IPS DF 6.9 (cell line): ENCODE data around the gene SEPHS1.
A peak's percentile ranks its signal among the peaks of the same experiment; 100 is the strongest.
"Not testable (repeated sequence)": the region's sequence is repeated elsewhere in the genome, so short reads cannot be mapped to it uniquely, and the experiment has no call there.

Source experiments
- DNase-seq: peaks from one replicate; pipeline ENCODE4 v3.0.0-alpha.2; 2013; ENCODE audit warnings: low read depth, low spot score
- H3K27ac ChIP-seq: one replicate; pipeline ENCODE4 v1.5.1; 2013; ENCODE audit warnings: low read length, control low read depth
- H3K27me3 ChIP-seq: 2 replicates; pipeline ENCODE4 v1.6.1; 2013; ENCODE audit warnings: mild to moderate bottlenecking, low read length; ENCODE audit not compliant: control insufficient read depth, insufficient read depth
- H3K36me3 ChIP-seq: 2 replicates; pipeline ENCODE4 v1.6.1; 2013; ENCODE audit warnings: low read length; ENCODE audit not compliant: control insufficient read depth, insufficient read depth
- H3K4me1 ChIP-seq: 2 replicates; pipeline ENCODE4 v1.6.1; 2013; ENCODE audit warnings: low read length; ENCODE audit not compliant: control insufficient read depth, insufficient read depth
- H3K4me3 ChIP-seq: 2 replicates; pipeline ENCODE4 v1.5.1; 2013; ENCODE audit warnings: mild to moderate bottlenecking, low read length
- H3K9me3 ChIP-seq: 2 replicates; pipeline ENCODE4 v1.6.1; 2013; ENCODE audit warnings: low read length, inconsistent platforms; ENCODE audit not compliant: control insufficient read depth, insufficient read depth
- WGBS: extraction: QIAGEN DNeasy Blood & Tissue Kit; methylation state at CpG from one replicate; pipeline ENCODE4 v1.1.7; 2013; ENCODE audit warnings: mixed read lengths, missing lambda C conversion rate; ENCODE audit not compliant: insufficient read length, insufficient coverage; 5-methylcytosine and 5-hydroxymethylcytosine counted together

Gene SEPHS1

DNA sequence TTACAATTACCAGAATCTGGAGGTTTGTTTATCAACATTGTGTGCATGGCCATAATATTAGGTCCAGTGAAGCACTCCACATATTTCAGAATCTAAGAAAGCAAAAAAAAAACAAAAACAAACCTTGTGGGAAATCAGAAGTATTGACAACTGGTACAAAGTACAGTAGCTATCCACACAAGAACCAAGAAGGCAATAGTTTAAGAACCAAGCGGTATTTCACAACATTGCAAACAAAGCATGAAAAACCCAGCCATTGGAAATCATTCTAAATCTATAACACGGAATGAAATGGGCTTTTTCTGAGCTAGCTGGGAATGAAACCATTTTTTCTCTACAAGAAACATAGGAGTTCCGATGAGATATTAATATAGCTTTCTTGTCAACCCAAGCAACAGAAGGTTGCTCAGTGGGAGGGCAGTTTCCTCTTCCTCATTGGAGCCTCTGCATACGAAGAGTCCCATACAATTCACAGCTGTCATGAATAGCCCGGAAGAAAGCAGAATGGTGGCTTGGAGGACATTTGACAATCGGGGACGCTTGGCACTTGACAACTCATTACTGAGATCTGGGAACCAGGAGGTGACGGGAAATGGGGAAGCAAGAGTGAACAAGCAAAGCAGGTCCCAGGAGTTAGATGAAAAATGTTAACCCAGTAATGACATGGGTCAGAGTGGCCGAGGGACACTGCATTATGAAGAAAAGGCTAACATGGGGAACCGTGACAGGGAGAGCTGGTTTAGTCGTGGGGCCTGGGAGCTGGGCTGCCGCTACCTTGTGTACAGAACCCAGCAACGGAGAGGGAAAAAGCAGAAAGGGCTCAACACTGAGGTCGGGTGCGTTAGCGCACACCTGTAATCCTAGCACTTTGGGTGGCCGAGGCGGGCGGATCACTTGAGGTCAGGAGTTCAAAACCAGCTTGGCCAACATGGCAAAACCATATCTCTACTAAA, 56.0 kb downstream of the SEPHS1 start:
- H3K9me3 ChIP-seq, result no peaks in the 10 kb centered on the region
- no CpG with 5 or more reads among the region's 19 CpGs for WGBS
- no peak overlapping the region for H3K27ac ChIP-seq
- no peaks in the 10 kb centered on the region for H3K27me3 ChIP-seq
- no peak for DNase-seq
- no peaks in the 10 kb centered on the region for H3K4me1 ChIP-seq
- no peak overlapping the region for H3K4me3 ChIP-seq
- 0 out of 2 replicates have a peak, but pooled peaks cover 3% of the 10 kb centered on the region for H3K36me3 ChIP-seq

DNA sequence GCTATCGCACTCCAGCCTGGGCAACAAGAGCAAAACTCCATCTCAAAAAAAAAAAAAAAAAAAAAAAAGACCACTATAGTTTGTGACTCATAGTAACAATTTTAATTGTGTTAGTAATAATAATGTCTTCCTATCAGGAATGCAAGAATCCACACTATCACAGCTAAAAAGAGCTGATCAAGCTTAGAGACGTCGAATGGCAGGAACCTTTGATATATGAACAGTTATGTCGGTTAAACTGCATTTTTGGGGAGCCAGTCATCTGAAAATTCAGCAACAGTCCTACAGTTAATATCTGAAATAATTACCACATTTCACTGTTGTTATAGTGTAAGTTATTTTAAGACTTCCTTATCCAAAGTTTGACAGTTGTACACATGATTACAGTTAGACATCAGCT, 57.0 kb downstream of the SEPHS1 start:
- Histone ChIP-seq H3K36me3 (0 out of 2 replicates have a peak, but pooled peaks cover 3% of the 10 kb centered on the region), H3K27ac (no peak overlapping the region), H3K9me3 (no peaks in the 10 kb centered on the region), H3K4me3 (no peak overlapping the region), H3K4me1 (no peaks in the 10 kb centered on the region), H3K27me3 (no peaks in the 10 kb centered on the region)
- WGBS, result no CpG with 5 or more reads among the region's 4 CpGs
- DNase-seq, result no peak

DNA sequence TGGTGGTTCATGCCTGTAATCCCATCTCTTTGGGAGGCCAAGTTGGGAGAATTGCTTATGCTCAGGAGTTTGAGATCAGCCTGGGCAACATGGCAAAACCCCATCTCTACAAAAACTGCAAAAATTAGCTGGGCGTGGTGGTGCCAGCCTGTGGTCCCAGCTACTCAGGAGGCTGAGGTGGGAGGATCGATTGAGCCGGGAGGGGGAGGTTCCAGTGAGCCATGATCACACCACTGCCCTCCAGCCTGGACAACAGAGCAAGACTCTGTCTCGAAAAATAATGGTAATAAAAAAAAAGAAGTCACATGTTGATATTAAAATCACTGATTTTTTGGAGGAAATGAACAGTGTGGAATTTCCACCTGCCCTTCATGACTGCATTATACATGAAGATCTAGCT, 64.0 kb downstream of the SEPHS1 start:
- no peaks in the 10 kb centered on the region for H3K27me3 ChIP-seq
- no peak overlapping the region for H3K27ac ChIP-seq
- no peaks in the 10 kb centered on the region for H3K4me1 ChIP-seq
- H3K4me3 ChIP-seq, result no peak overlapping the region
- no peak for DNase-seq
- 0 out of 2 replicates have a peak, but pooled peaks cover 3% of the 10 kb centered on the region for H3K36me3 ChIP-seq
- H3K9me3 ChIP-seq, result no peaks in the 10 kb centered on the region
- WGBS, result no CpG with 5 or more reads among the region's 4 CpGs

DNA sequence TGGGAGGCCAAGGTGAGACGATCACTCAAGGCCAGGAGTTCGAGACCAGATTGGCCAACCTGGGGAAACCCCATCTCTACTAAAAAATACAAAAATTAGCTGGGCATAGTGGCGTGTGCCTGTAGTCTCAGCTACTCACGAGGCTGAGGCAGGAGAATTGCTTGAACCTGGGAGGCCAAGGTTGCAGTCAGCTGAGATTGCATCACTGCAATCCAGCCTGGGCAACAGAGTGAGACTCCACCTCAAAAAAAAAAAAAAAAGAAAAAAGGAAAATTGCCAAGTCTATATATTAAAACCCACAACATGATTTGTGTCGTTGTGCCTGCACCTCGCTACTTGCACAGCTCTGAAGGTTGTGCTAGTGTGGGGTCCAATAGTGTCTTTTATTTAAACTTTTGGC, 65.7 kb downstream of the SEPHS1 start:
- not testable (repeated sequence) for H3K4me1 ChIP-seq, H3K27me3 ChIP-seq, H3K9me3 ChIP-seq, DNase-seq, H3K4me3 ChIP-seq, H3K36me3 ChIP-seq, H3K27ac ChIP-seq
- WGBS, result no CpG with 5 or more reads among the region's 6 CpGs

DNA sequence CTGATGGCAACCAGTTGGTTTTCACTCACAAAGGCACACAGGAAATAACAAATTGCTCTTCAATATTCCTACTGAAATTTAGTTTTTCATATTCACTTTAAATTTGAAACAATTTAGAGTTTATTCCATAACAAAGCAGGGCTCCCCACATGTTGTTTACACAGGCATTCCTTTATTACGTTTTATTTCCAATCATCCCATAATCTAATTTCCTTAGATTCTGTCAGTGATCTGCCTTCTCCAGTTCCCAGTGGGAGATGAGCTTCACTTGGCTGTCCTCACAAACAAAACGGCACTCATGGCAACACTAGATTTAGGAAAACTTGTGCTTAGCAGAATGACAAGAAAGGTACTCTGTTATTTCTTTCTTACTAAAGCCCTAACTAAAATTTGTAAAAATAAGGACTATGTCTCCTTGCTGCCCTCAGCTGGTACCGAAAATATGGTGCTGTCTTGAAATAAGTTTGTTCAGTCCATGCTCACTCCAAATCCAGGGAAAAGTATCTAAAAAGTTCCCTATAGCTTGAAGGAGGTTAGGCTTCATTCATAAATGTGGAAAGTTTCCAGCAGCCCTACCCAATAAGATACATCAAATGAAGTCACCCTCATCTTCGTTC, 71.2 kb downstream of the SEPHS1 start:
- Histone ChIP-seq H3K4me1 (no peaks in the 10 kb centered on the region; the same call in 1 of the 2 replicates), H3K9me3 (no peaks in the 10 kb centered on the region), H3K36me3 (no peaks in the 10 kb centered on the region), H3K4me3 (no peak overlapping the region), H3K27me3 (no peaks in the 10 kb centered on the region), H3K27ac (no peak overlapping the region)
- WGBS, result no CpG with 5 or more reads among the region's 4 CpGs
- DNase-seq, result no peak

DNA sequence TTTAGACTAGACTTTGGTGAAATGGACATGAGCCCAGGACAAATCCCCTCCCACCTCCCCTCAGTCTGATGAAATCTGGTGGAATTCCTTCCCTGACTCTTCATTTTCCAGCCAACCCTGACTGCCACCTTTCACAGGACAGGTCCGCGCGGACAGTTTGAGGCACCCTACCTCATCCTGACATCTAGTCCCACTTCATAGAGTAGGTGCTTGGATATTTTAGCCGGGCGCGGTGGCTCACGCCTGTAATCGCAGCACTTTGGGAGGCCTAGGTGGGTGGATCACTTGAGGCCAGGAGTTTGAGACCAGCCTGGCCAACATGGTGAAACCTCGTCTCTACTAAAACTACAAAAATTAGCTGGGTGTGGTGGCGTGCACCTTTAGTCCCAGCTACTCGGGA, 71.9 kb downstream of the SEPHS1 start:
- not testable (repeated sequence) for H3K4me3 ChIP-seq, DNase-seq, H3K36me3 ChIP-seq, H3K27me3 ChIP-seq, H3K27ac ChIP-seq, H3K9me3 ChIP-seq, H3K4me1 ChIP-seq
- WGBS, result no CpG with 5 or more reads among the region's 11 CpGs

DNA sequence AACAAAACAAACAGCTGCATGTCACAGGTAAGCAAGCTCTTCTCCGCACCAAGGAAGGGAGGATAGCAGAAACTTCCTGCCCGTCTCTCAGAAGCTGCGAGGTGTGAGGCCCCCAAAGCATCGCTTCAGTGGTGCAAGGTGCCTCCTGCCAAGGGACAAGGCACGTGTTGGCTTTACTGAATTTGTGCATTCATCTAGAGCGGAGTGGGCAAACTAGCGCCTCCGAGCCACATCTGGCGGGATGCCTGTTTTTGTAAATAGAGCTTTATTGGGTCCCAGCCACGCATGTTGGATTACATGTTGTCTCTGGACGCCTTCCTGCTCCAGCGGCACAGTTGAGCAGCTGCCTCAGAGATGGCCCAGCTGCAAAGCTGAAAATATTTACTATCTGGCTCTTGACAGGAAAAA, 75.9 kb downstream of the SEPHS1 start:
- no peaks in the 10 kb centered on the region for H3K9me3 ChIP-seq
- H3K4me3 ChIP-seq, result no peak overlapping the region
- no peak overlapping the region for H3K27ac ChIP-seq
- H3K4me1 ChIP-seq, result peaks cover 1% of the 10 kb centered on the region; the same call in 1 of the 2 replicates
- H3K27me3 ChIP-seq, result no peaks in the 10 kb centered on the region
- DNase-seq, result no peak
- whole genome bisulfite sequencing, result no CpG with 5 or more reads among the region's 12 CpGs
- H3K36me3 ChIP-seq, result no peaks in the 10 kb centered on the region

DNA sequence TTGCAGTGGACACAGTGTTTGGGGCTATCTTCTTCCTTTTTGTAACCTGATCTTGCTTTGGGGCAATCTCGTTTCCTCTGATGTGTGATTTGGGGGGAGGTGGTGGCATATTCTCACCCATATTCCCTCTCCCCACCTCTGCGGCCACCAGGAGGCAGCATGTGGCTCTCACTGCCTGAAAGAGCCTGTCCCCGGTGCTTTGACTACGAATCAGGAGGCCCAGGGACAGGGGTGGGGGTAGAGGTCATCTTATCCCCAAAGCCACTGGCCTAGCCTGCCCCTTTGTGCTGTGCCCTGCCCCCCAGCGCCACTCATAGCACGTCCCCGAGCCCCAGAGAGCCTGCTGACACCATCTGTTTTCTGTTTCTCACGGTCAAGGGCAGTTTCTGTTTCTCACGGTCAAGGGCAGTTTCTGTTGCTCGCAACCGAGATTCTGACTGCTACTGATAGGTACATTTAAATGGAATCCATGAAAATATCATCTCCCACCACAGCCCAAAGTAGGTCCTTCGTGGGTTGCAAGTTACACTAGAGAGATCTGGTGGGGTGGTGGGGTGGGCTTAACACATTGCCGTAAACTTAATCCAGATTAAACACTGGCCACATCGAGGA, 76.4 kb downstream of the SEPHS1 start:
- H3K4me1 ChIP-seq, result peaks cover 1% of the 10 kb centered on the region; the same call in 1 of the 2 replicates
- H3K4me3 ChIP-seq, result no peak overlapping the region
- no CpG with 5 or more reads among the region's 14 CpGs for WGBS
- no peaks in the 10 kb centered on the region for H3K36me3 ChIP-seq
- H3K9me3 ChIP-seq, result no peaks in the 10 kb centered on the region
- peak; percentile 71 for DNase-seq
- H3K27me3 ChIP-seq, result no peaks in the 10 kb centered on the region
- no peak overlapping the region for H3K27ac ChIP-seq

DNA sequence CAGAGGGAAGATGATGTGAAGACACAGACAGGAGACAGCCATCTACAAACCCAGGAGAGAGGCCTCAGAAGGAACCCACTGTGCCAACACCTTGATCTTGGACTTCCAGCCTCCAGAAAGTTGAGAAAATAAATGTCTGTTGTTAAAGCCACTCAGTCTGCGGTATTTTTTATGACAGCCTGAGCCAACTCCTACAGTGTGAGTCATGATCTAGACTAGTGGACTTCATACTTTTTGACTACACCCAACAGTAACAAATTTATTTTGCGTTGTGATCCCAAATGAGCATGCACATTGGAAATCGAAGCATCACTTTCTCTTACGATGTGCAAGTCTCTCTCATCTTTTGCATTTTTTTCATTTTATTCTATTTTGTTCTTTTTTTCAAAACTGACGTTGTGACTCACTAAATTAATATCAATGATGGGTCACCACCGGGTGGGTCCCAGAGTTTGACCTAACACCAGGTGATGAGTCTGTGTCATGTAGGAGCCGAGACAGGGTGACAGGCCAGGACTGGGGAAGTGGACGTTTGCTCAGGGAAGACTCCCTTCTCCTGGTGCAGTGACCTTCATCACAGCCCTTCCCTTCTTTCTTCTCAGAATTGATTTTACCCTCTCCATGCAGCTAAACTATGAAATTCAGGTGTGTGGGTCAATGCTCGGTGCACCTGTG, 77.1 kb downstream of the SEPHS1 start:
- no CpG with 5 or more reads among the region's 9 CpGs for WGBS
- no peaks in the 10 kb centered on the region for H3K36me3 ChIP-seq
- no peak for DNase-seq
- no peaks in the 10 kb centered on the region for H3K9me3 ChIP-seq
- H3K4me1 ChIP-seq, result peaks cover 1% of the 10 kb centered on the region; the same call in 1 of the 2 replicates
- no peak overlapping the region for H3K27ac ChIP-seq
- no peak overlapping the region for H3K4me3 ChIP-seq
- H3K27me3 ChIP-seq, result no peaks in the 10 kb centered on the region

DNA sequence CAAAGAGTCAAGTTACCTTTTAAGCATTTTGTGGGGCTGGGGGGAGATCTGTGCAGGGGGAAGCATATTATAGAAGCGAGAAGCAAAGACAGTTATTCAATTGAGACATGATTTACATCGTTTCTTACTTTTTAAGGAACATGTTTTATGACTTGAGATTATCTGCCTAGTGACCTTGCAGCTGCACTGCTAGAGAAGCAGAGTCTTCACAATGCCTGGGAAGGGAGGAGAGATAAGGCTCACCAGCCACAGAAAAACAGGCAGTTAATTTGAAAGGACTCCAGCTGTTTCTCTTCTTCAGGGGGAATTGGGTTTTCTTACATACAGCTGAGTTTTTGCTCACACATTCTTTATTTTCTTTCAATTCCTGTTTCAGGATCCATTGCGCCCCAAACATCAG, 79.3 kb downstream of the SEPHS1 start:
- Histone ChIP-seq H3K4me3 (no peak overlapping the region), H3K9me3 (no peaks in the 10 kb centered on the region), H3K36me3 (no peaks in the 10 kb centered on the region), H3K4me1 (peaks cover 1% of the 10 kb centered on the region; the same call in 1 of the 2 replicates), H3K27ac (no peak overlapping the region), H3K27me3 (no peaks in the 10 kb centered on the region)
- no CpG with 5 or more reads among the region's 3 CpGs for WGBS
- DNase-seq, result no peak
